GM12878 (cell line): ENCODE measurements around the gene ZNF32. TPM values are rescaled to one million over a fixed set of nuclear protein-coding genes. Genes with fewer than 3 reads are reported as not detected.

ENCODE experiments used
- ATAC-seq: fragments of 200-7000 bp; cut with Tn5 transposase; 3 replicates; pipeline ENCODE4 v1.9.1; 2020; ENCODE audit warnings: mild to moderate bottlenecking, moderate library complexity
- BruUV-seq: library from RNA; stranded (reverse); fragments of 400-500 nt; replicated peaks from 2 replicates; lab custom pipeline; 2021; lab: Mats Ljungman, UMichigan
- CTCF ChIA-PET: fragments of 300-600 bp; sonication (Branson Sonifier 250); formaldehyde crosslinking; extraction: SDS; loops from one replicate; lab custom pipeline; 2021; ENCODE audit warnings: inconsistent platforms; lab: Yijun Ruan, JAX
- POLR2A ChIA-PET: fragments of 350-600 bp; formaldehyde crosslinking; extraction: SDS; loops from one replicate; lab custom pipeline; 2021; ENCODE audit warnings: inconsistent platforms; lab: Charles Lee
- RAD21 ChIA-PET: fragments of 300-600 bp; sonication (Branson Sonifier 250); formaldehyde crosslinking; loops from one replicate; lab custom pipeline; 2023; ENCODE audit warnings: antibody characterized with exemption; ENCODE audit not compliant: unreplicated experiment; lab: Charles Lee
- SMC1A ChIA-PET: fragments of 300-600 bp; sonication (Branson Sonifier 250); formaldehyde crosslinking; loops from one replicate; lab custom pipeline; 2023; ENCODE audit not compliant: unreplicated experiment, uncharacterized antibody; lab: Charles Lee
- DNase-seq: peaks from one replicate; pipeline ENCODE4 v3.0.0-alpha.2; 2011; ENCODE audit warnings: low read depth, low spot score
- FAIRE-seq: peaks from 3 replicates; lab custom pipeline; 2011; peaks lifted over from hg19 to GRCh38; lab: Jason Lieb, UNC
- H2AFZ ChIP-seq: 2 replicates; pipeline ENCODE4 v1.6.0; 2011; ENCODE audit warnings: low read depth, low read length, control low read depth; ENCODE audit not compliant: control insufficient read depth
- H3K27ac ChIP-seq: 2 replicates; pipeline ENCODE4 v1.5.1; 2011; ENCODE audit warnings: control low read depth; ENCODE audit not compliant: control insufficient read depth, insufficient read depth
- H3K27me3 ChIP-seq, 2 experiments: replicated peaks in 1 of 2; 2 replicates each; pipeline versions ENCODE4 v1.6.0 to v1.6.1; 2011; ENCODE audit warnings: low read length in 1 of 2; ENCODE audit not compliant: control insufficient read depth in 2 of 2, insufficient read depth in 2 of 2
- H3K36me3 ChIP-seq, 2 experiments: 2 replicates each; pipeline ENCODE4 v1.5.1; 2011; ENCODE audit warnings: low read length in 1 of 2; ENCODE audit not compliant: control insufficient read depth in 2 of 2, insufficient read depth in 2 of 2
- H3K4me1 ChIP-seq: 2 replicates; pipeline ENCODE4 v1.6.1; 2011; ENCODE audit warnings: mild to moderate bottlenecking, low read length, moderate library complexity, mixed read lengths; ENCODE audit not compliant: control insufficient read depth, insufficient read depth
- H3K4me2 ChIP-seq: 2 replicates; pipeline ENCODE4 v1.6.0; 2011; ENCODE audit warnings: control low read depth; ENCODE audit not compliant: control insufficient read depth, insufficient read depth
- H3K4me3 ChIP-seq: fragments of 200-600 bp; sonication (generic); 2 replicates; pipeline ENCODE4 v1.5.1; 2016
- H3K79me2 ChIP-seq: 2 replicates; pipeline ENCODE4 v1.6.0; 2011; ENCODE audit warnings: low read length; ENCODE audit not compliant: control insufficient read depth, insufficient read depth
- H3K9ac ChIP-seq: 2 replicates; pipeline ENCODE4 v1.8.0; 2011; ENCODE audit warnings: low read length, control low read depth, mixed read lengths; ENCODE audit not compliant: control insufficient read depth, insufficient read depth
- H3K9me3 ChIP-seq: replicated peaks from 3 replicates; pipeline ENCODE4 v1.5.1; 2011; ENCODE audit warnings: mild to moderate bottlenecking, low read length; ENCODE audit not compliant: control insufficient read depth, insufficient read depth
- H4K20me1 ChIP-seq: 2 replicates; pipeline ENCODE4 v1.6.0; 2011; ENCODE audit not compliant: control insufficient read depth, insufficient read depth
- BHLHE40 ChIP-seq, 2 experiments: fragments of 450-650 bp in 1 of 2; IDR thresholded peaks; 2 replicates each; pipeline ENCODE4 v1.6.1; 2011 to 2017; ENCODE audit warnings: low read depth in 2 of 2, borderline replicate concordance in 1 of 2, improper control_type of control experiment in 1 of 2, low read length in 1 of 2, mild to moderate bottlenecking in 1 of 2
- BRCA1 ChIP-seq: IDR thresholded peaks from 2 replicates; pipeline ENCODE4 v1.6.1; 2011; ENCODE audit warnings: low read depth, low read length, improper control_type of control experiment
- MTA3 ChIP-seq: IDR thresholded peaks from 2 replicates; pipeline ENCODE4 v1.6.1; 2012; ENCODE audit warnings: low read length, inconsistent platforms, borderline replicate concordance
- MXI1 ChIP-seq: fragments of 150-350 bp; IDR thresholded peaks from 2 replicates; pipeline ENCODE4 v1.6.1; 2011; ENCODE audit warnings: low read depth, mild to moderate bottlenecking, inconsistent platforms, low read length, improper control_type of control experiment
- NBN ChIP-seq: fragments of 450-650 bp; IDR thresholded peaks from 2 replicates; pipeline ENCODE4 v1.6.1; 2016
- NRF1 ChIP-seq: conservative IDR thresholded peaks from 2 replicates; pipeline ENCODE4 v1.6.1; 2011; ENCODE audit warnings: mild to moderate bottlenecking, low read depth, low read length, improper control_type of control experiment
- SMAD5 ChIP-seq: IDR thresholded peaks from 2 replicates; pipeline ENCODE4 v1.6.1; 2016; ENCODE audit warnings: antibody characterized with exemption, low read depth
- SPI1 ChIP-seq: IDR thresholded peaks from 2 replicates; pipeline ENCODE4 v1.6.1; 2011; ENCODE audit warnings: low read depth, mild to moderate bottlenecking, low read length, moderate library complexity, borderline replicate concordance; ENCODE audit not compliant: insufficient read depth
- SREBF2 ChIP-seq: IDR thresholded peaks from 2 replicates; pipeline ENCODE4 v1.6.1; 2012; ENCODE audit warnings: mild to moderate bottlenecking, low read length
- TAF1 ChIP-seq: IDR thresholded peaks from 2 replicates; pipeline ENCODE4 v1.6.1; 2011; ENCODE audit warnings: mild to moderate bottlenecking, low read depth, low read length, borderline replicate concordance
- WGBS: methylation state at CpG from one replicate; pipeline ENCODE4 v1.1.6; 2016; ENCODE audit warnings: low lambda C conversion rate; ENCODE audit not compliant: insufficient replicate concordance, insufficient coverage; ENCODE audit errors: missing lambda C conversion rate; 5-methylcytosine and 5-hydroxymethylcytosine counted together
- in situ Hi-C: fragments of 300-500 bp; cut with MboI; formaldehyde crosslinking; loops from 9 replicates; pipeline ENCODE4 v1.14.3; 2018; ENCODE audit warnings: mixed read lengths
- intact Hi-C: fragments of 100-400 bp; cut with micrococcal nuclease; formaldehyde crosslinking; loops from one replicate; pipeline ENCODE4 v1.14.2; 2022; ENCODE audit not compliant: unreplicated experiment
- polyA plus RNA-seq, 11 experiments: library from polyadenylated mRNA; depleted of rRNA in 4 of 11; unstranded in 6 of 11; stranded (reverse) in 5 of 11; fragments of >200 nt; fragmentation: Nextera tagmentation in 4 of 11; fragmentation: Illumina TruSeq in 1 of 11; extraction: Ambion mirVana in 4 of 11; extraction: Trizol in 1 of 11; gene quantifications; 1 replicate in 1 of 11; 2 replicates in 10 of 11; pipeline versions ENCODE4 v1.2.1 to v1.2.3, GENCODE V29; 2011 to 2016; ENCODE audit warnings: inconsistent platforms in 2 of 11, missing spikeins in 2 of 11, low read depth in 1 of 11
- total RNA-seq, 4 experiments: library from RNA; depleted of rRNA in 3 of 4; stranded (reverse); fragments of >200 nt in 3 of 4; fragmentation: Illumina TruSeq in 1 of 4; extraction: Trizol in 1 of 4; gene quantifications; 2 replicates each; pipeline versions ENCODE4 v1.2.1 to v1.2.3, GENCODE V29; 2013 to 2021
- TF ChIP-seq, protein P1 (sequence below): fragments of 450-650 bp; IDR thresholded peaks from 2 replicates; pipeline ENCODE4 v1.6.1; 2014; ENCODE audit warnings: mild to moderate bottlenecking
- TF ChIP-seq, protein P2 (sequence below): IDR thresholded peaks from 2 replicates; pipeline ENCODE4 v1.6.1; 2011; ENCODE audit warnings: low read depth, mild to moderate bottlenecking, low read length, moderate library complexity, borderline replicate concordance; ENCODE audit errors: extremely low read depth
- TF ChIP-seq, protein P3 (sequence below): fragments of 450-650 bp; IDR thresholded peaks from 2 replicates; pipeline ENCODE4 v1.6.1; 2017; ENCODE audit warnings: mild to moderate bottlenecking
- TF ChIP-seq, protein P4 (sequence below): IDR thresholded peaks from 2 replicates; pipeline ENCODE4 v1.6.1; 2012; ENCODE audit warnings: low read depth, low read length, improper control_type of control experiment
- TF ChIP-seq, protein P5 (sequence below): IDR thresholded peaks from 2 replicates; pipeline ENCODE4 v1.6.1; 2012; ENCODE audit warnings: low read depth, low read length, improper control_type of control experiment
- TF ChIP-seq, protein P6 (sequence below): fragments of 450-650 bp; IDR thresholded peaks from 2 replicates; pipeline ENCODE4 v1.6.1; 2018; ENCODE audit warnings: borderline replicate concordance, mild to moderate bottlenecking; ENCODE audit not compliant: partially characterized antibody

ZNF32 gene
- total and polyA plus RNA-seq, 10 of the 15 experiments (the other 5 are each of a cell fraction or from before 2014, with no cell fraction given), result 1.9 to 23.0 (median 3.4) TPM

DNA sequence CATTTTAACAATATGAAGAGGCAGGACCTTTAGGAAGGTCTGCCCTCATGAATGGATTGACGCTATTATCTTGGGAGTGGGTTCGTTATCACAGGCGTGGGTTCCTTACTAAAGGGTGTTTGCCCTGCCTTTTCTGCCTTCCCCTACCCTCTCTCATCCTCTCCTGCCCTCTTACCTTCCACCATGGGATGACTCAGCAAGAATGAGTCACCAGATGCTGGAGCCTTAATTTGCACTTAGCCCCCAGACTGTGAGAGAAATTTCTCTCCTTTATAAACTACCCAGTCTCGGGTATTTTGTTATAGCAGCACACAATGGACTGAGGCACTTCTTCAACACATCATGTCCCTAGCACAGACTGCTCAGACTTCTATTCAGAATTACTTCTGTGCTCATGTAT, 31.4 kb upstream of the ZNF32 start (continued):
- TF ChIP-seq BHLHE40 (IDR thresholded peaks at IDR 0.05; ENCODE audit: borderline replicate concordance in 1 of 2, low read depth in 2 of 2, low read length in 1 of 2), result no peak
- TF ChIP-seq, all 136 proteins: peak for 0

DNA sequence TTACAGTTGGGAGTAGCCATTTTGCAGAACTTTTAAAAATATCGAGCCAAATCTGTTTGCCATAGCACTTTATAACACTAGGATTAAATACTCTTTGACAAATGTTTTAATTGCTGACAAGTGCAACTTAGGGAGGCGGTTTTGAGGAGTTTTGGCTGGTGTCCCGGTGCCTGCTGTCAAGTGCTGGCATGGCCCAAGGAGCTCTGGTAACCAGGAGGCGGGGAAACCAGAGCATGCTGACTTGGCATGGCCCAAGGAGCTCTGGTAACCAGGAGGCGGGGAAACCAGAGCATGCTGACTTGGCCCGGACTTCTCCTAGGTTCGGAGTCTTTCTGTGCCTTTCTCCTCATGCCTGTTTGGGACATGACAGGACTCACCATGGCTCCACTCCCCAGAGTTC, 30.8 kb upstream of the ZNF32 start:
- SMC1A ChIA-PET, result no interaction called here
- in situ Hi-C loops, result no loop called here
- TF ChIP-seq, protein P1, sequence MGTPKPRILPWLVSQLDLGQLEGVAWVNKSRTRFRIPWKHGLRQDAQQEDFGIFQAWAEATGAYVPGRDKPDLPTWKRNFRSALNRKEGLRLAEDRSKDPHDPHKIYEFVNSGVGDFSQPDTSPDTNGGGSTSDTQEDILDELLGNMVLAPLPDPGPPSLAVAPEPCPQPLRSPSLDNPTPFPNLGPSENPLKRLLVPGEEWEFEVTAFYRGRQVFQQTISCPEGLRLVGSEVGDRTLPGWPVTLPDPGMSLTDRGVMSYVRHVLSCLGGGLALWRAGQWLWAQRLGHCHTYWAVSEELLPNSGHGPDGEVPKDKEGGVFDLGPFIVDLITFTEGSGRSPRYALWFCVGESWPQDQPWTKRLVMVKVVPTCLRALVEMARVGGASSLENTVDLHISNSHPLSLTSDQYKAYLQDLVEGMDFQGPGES, result no peak
- TF ChIP-seq SMAD5 (no peak), NBN (no peak), MXI1 (no peak), SREBF2 (no peak), SPI1 (no peak), MTA3 (no peak), NRF1 (no peak), BRCA1 (no peak), TAF1 (no peak)
- TF ChIP-seq, protein P2, sequence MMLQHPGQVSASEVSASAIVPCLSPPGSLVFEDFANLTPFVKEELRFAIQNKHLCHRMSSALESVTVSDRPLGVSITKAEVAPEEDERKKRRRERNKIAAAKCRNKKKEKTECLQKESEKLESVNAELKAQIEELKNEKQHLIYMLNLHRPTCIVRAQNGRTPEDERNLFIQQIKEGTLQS, result no peak
- TF ChIP-seq, protein P3, sequence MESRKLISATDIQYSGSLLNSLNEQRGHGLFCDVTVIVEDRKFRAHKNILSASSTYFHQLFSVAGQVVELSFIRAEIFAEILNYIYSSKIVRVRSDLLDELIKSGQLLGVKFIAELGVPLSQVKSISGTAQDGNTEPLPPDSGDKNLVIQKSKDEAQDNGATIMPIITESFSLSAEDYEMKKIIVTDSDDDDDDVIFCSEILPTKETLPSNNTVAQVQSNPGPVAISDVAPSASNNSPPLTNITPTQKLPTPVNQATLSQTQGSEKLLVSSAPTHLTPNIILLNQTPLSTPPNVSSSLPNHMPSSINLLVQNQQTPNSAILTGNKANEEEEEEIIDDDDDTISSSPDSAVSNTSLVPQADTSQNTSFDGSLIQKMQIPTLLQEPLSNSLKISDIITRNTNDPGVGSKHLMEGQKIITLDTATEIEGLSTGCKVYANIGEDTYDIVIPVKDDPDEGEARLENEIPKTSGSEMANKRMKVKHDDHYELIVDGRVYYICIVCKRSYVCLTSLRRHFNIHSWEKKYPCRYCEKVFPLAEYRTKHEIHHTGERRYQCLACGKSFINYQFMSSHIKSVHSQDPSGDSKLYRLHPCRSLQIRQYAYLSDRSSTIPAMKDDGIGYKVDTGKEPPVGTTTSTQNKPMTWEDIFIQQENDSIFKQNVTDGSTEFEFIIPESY, result no peak
- TF ChIP-seq, protein P4, sequence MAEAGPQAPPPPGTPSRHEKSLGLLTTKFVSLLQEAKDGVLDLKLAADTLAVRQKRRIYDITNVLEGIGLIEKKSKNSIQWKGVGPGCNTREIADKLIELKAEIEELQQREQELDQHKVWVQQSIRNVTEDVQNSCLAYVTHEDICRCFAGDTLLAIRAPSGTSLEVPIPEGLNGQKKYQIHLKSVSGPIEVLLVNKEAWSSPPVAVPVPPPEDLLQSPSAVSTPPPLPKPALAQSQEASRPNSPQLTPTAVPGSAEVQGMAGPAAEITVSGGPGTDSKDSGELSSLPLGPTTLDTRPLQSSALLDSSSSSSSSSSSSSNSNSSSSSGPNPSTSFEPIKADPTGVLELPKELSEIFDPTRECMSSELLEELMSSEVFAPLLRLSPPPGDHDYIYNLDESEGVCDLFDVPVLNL, result no peak
- TF ChIP-seq, protein P5, sequence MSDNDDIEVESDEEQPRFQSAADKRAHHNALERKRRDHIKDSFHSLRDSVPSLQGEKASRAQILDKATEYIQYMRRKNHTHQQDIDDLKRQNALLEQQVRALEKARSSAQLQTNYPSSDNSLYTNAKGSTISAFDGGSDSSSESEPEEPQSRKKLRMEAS, result no peak
- TF ChIP-seq, protein P6, sequence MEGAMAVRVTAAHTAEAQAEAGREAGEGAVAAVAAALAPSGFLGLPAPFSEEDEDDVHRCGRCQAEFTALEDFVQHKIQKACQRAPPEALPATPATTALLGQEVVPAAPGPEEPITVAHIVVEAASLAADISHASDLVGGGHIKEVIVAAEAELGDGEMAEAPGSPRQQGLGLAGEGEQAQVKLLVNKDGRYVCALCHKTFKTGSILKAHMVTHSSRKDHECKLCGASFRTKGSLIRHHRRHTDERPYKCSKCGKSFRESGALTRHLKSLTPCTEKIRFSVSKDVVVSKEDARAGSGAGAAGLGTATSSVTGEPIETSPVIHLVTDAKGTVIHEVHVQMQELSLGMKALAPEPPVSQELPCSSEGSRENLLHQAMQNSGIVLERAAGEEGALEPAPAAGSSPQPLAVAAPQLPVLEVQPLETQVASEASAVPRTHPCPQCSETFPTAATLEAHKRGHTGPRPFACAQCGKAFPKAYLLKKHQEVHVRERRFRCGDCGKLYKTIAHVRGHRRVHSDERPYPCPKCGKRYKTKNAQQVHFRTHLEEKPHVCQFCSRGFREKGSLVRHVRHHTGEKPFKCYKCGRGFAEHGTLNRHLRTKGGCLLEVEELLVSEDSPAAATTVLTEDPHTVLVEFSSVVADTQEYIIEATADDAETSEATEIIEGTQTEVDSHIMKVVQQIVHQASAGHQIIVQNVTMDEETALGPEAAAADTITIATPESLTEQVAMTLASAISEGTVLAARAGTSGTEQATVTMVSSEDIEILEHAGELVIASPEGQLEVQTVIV, result no peak

More for the DNA sequence above, 30.8 kb upstream of the ZNF32 start:
- no peak for FAIRE-seq
- Histone ChIP-seq H2AFZ (no peak overlapping the region), H3K27me3 (no peaks in the 10 kb centered on the region), H3K27ac (no peak overlapping the region), H3K4me2 (no peak overlapping the region), H3K36me3 (no peaks in the 10 kb centered on the region), H3K9me3 (no peaks in the 10 kb centered on the region; the same call in 2 of the 3 replicates), H3K4me1 (no peaks in the 10 kb centered on the region), H3K9ac (no peak overlapping the region), H3K4me3 (no peak overlapping the region), H3K79me2 (no peaks in the 10 kb centered on the region), H4K20me1 (no peaks in the 10 kb centered on the region)
- ATAC-seq, result no peak
- BruUV-seq, result no TSS peak
- intact Hi-C loops, result no loop called here
- no peak for DNase-seq
- 17% methylated on average over 7 of the region's 7 CpGs for WGBS
- POLR2A ChIA-PET, result no interaction called here
- RAD21 ChIA-PET, result no interaction called here
- CTCF ChIA-PET, result interaction anchor here (1.0 kb wide), 1 partner anchor 664 kb away, joined by 3 read pairs; no protein-coding TSS in a partner anchor
